Cortex of kidney (tissue), 1 donor: Measurements from ENCODE around the gene NLRP6.
"Not testable (repeated sequence)": the region's sequence is repeated elsewhere in the genome, so short reads cannot be mapped to it uniquely, and the experiment has no call there.

ENCODE experiments used
- DNase-seq: peaks from one replicate; lab custom pipeline; 2025; lab: John Stamatoyannopoulos, UW

The NLRP6 gene

GRCh38 chr11:256952-257737 lies 21.1 kb upstream of the NLRP6 start:
- no peak for DNase-seq

- DNase-seq, result no peak
Measured at GRCh38 chr11:257766-258493, 20.3 kb upstream of the NLRP6 start.

- no peak for DNase-seq
Measured at GRCh38 chr11:259413-259812, 18.8 kb upstream of the NLRP6 start.

GRCh38 chr11:261624-262023 lies 16.6 kb upstream of the NLRP6 start:
- DNase-seq, result no peak

GRCh38 chr11:266676-267439 lies 11.3 kb upstream of the NLRP6 start:
- no peak for DNase-seq

GRCh38 chr11:267491-267994 lies 10.7 kb upstream of the NLRP6 start:
- DNase-seq, result no peak

- not testable (repeated sequence) for DNase-seq
Measured at GRCh38 chr11:268716-269145, 9.5 kb upstream of the NLRP6 start.

GRCh38 chr11:269146-269890 lies 8.9 kb upstream of the NLRP6 start:
- DNase-seq, result no peak

GRCh38 chr11:270451-271318 lies 7.5 kb upstream of the NLRP6 start:
- DNase-seq, result no peak

GRCh38 chr11:271319-271715 lies 6.9 kb upstream of the NLRP6 start:
- no peak for DNase-seq

GRCh38 chr11:272195-272930 lies 5.8 kb upstream of the NLRP6 start:
- DNase-seq, result no peak

GRCh38 chr11:272931-273198 lies 5.3 kb upstream of the NLRP6 start:
- DNase-seq, result no peak

- no peak for DNase-seq
Measured at GRCh38 chr11:276219-276618, 2.0 kb upstream of the NLRP6 start.

- DNase-seq, result no peak
Measured at GRCh38 chr11:279040-279965, 1.1 kb downstream of the NLRP6 start.

- no peak for DNase-seq
Measured at GRCh38 chr11:279966-280705, 1.9 kb downstream of the NLRP6 start.

GRCh38 chr11:280706-281485 lies 2.7 kb downstream of the NLRP6 start:
- no peak for DNase-seq

- no peak for DNase-seq
Measured at GRCh38 chr11:281486-282161, 3.4 kb downstream of the NLRP6 start.
